ENCODE results near the gene OR1M1. TPM values are rescaled to one million over a fixed set of nuclear protein-coding genes. Genes with fewer than 3 reads are reported as not detected.

Gene OR1M1, protein sequence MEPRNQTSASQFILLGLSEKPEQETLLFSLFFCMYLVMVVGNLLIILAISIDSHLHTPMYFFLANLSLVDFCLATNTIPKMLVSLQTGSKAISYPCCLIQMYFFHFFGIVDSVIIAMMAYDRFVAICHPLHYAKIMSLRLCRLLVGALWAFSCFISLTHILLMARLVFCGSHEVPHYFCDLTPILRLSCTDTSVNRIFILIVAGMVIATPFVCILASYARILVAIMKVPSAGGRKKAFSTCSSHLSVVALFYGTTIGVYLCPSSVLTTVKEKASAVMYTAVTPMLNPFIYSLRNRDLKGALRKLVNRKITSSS
- total RNA-seq (under 1 TPM in 1 of 7 donors, not detected in 6; 0.34 TPM), polyA plus RNA-seq (not detected)
- long read RNA-seq, donor 1 = 0 reads
- long read RNA-seq, donor 2 = 0 reads
- long read RNA-seq, donor 3 = 0 reads

DNA sequence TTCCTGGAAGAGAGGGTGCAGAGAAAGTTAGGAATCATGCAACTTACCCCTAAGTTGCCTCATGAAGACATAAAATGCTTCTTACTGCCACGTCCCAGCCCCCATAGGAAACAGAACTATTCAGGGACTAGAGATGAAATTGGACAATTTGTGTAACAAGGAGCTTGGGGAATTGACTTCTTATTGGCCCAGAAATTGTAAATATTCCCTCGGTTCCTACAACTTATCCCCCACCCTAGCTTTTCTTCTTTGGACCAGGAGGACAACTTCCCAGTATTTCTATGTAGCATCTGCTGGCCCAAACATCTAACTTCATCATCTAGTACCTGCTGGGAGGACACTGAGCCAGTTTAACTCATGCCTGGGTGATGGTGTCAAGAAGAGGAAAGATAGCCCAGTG is at the start of gene OR1M1:
OR1M1 (plus strand) TSS at position 301 of the 400 bp plus-strand sequence. CDS start 6,184 bp downstream, outside the sequence.
- no peak within 1 kb of the TSS for H3K4me3 ChIP-seq
- no peak for DNase-seq
- no peaks in the 10 kb centered on the region for H3K27me3 ChIP-seq
- WGBS, 3 donors = 32 to 48% (median 36%) methylated on average over 2 of the region's 2 CpGs
- H3K27ac ChIP-seq = no peak within 1 kb of the TSS
- H3K36me3 ChIP-seq = no peaks in the 10 kb centered on the region
- H3K9me3 ChIP-seq = no peaks in the 10 kb centered on the region
- H3K4me1 ChIP-seq (ENCODE audit: insufficient read depth) = no peaks in the 10 kb centered on the region
- intact Hi-C loops (cut with DNase I) = loop anchor here in 1 of 4 donors (10.0 kb wide), 1 partner anchor 432 kb away; no protein-coding TSS in a partner anchor
- TF ChIP-seq EP300 (IDR thresholded peaks at IDR 0.05) = no peak

GRCh38 chr19:9037400-9038062 is 49.3 kb upstream of the OR1M1 start:
- WGBS, 3 donors = 37 to 58% (median 50%) methylated on average over 8 of the region's 8 CpGs
- TF ChIP-seq EP300 (IDR thresholded peaks at IDR 0.05) = no peak
- no peak for TF ChIP-seq CTCF (IDR thresholded peaks at IDR 0.05)
- TF ChIP-seq POLR2A (IDR thresholded peaks at IDR 0.05) = no peak
- intact Hi-C loops (cut with DNase I) = no loop called here
- Histone ChIP-seq H3K27me3 (no peaks in the 10 kb centered on the region), H3K27ac (no peak overlapping the region), H3K36me3 (no peaks in the 10 kb centered on the region), H3K9me3 (no peaks in the 10 kb centered on the region), H3K4me3 (no peak overlapping the region), H3K4me1 (ENCODE audit: insufficient read depth) (no peaks in the 10 kb centered on the region)
- no peak for DNase-seq

GRCh38 chr19:9039728-9040127 is 47.1 kb upstream of the OR1M1 start:
- 71 to 87% (median 75%) methylated on average over 5 of the region's 5 CpGs for WGBS, 3 donors

GRCh38 chr19:9040131-9040530 is 46.7 kb upstream of the OR1M1 start:
- WGBS, 3 donors = 65 to 75% (median 69%) methylated on average over 9 of the region's 9 CpGs
- Histone ChIP-seq H3K27ac (no peak overlapping the region), H3K9me3 (no peaks in the 10 kb centered on the region), H3K4me3 (no peak overlapping the region), H3K36me3 (no peaks in the 10 kb centered on the region), H3K4me1 (ENCODE audit: insufficient read depth) (no peaks in the 10 kb centered on the region), H3K27me3 (no peaks in the 10 kb centered on the region)
- intact Hi-C loops (cut with DNase I) = no loop called here
- TF ChIP-seq EP300 (IDR thresholded peaks at IDR 0.05) (no peak), POLR2A (IDR thresholded peaks at IDR 0.05) (no peak), CTCF (IDR thresholded peaks at IDR 0.05) (no peak)
- DNase-seq = no peak

More at GRCh38 chr19:9039728-9040127, 47.1 kb upstream of the OR1M1 start:
- H3K27ac ChIP-seq = no peak overlapping the region
- no peaks in the 10 kb centered on the region for H3K36me3 ChIP-seq
- intact Hi-C loops (cut with DNase I) = no loop called here
- no peak overlapping the region for H3K4me3 ChIP-seq
- TF ChIP-seq CTCF (IDR thresholded peaks at IDR 0.05) (no peak), POLR2A (IDR thresholded peaks at IDR 0.05) (no peak), EP300 (IDR thresholded peaks at IDR 0.05) (no peak)
- no peak for DNase-seq
- H3K9me3 ChIP-seq = no peaks in the 10 kb centered on the region
- H3K27me3 ChIP-seq = no peaks in the 10 kb centered on the region
- no peaks in the 10 kb centered on the region for H3K4me1 ChIP-seq (ENCODE audit: insufficient read depth)

GRCh38 chr19:9041023-9041422 is 45.8 kb upstream of the OR1M1 start:
- Histone ChIP-seq H3K4me3 (no peak overlapping the region), H3K27me3 (no peaks in the 10 kb centered on the region), H3K9me3 (no peaks in the 10 kb centered on the region), H3K4me1 (ENCODE audit: insufficient read depth) (no peaks in the 10 kb centered on the region), H3K36me3 (no peaks in the 10 kb centered on the region), H3K27ac (no peak overlapping the region)
- no peak for DNase-seq
- 85 to 86% (median 85%) methylated on average over 8 of the region's 8 CpGs for WGBS, 3 donors
- no peak for TF ChIP-seq CTCF (IDR thresholded peaks at IDR 0.05)
- no peak for TF ChIP-seq EP300 (IDR thresholded peaks at IDR 0.05)
- TF ChIP-seq POLR2A (IDR thresholded peaks at IDR 0.05) = no peak
- intact Hi-C loops (cut with DNase I) = no loop called here
